IMR-90 (cell line): ENCODE data around the gene REPS2. TPM values are rescaled to one million over a fixed set of nuclear protein-coding genes. Genes with fewer than 3 reads are reported as not detected.

ENCODE experiments used
- ATAC-seq: fragments of 200-7000 bp; cut with Tn5 transposase; 2 replicates; pipeline ENCODE4 v1.9.1; 2020; ENCODE audit warnings: low read depth, mild to moderate bottlenecking, moderate library complexity
- BruUV-seq: library from RNA; stranded (reverse); fragments of 400-500 nt; replicated peaks from 2 replicates; lab custom pipeline; 2021; lab: Mats Ljungman, UMichigan
- CTCF ChIA-PET: fragments of 300-600 bp; formaldehyde crosslinking; extraction: SDS; loops from one replicate; lab custom pipeline; 2021; ENCODE audit warnings: antibody characterized with exemption; lab: Yijun Ruan, JAX
- POLR2A ChIA-PET: fragments of 300-600 bp; sonication (Branson Sonifier 250); formaldehyde crosslinking; loops from one replicate; lab custom pipeline; 2022; ENCODE audit warnings: antibody characterized with exemption; ENCODE audit not compliant: unreplicated experiment; lab: Charles Lee
- DNase-seq: peaks from one replicate; pipeline ENCODE4 v3.0.0; 2013
- H2AFZ ChIP-seq: replicated peaks from 2 replicates; pipeline ENCODE3; 2013; ENCODE audit warnings: low read length, mild to moderate bottlenecking; ENCODE audit not compliant: poor library complexity
- H2AK5ac ChIP-seq: 2 replicates; pipeline ENCODE4 v1.6.1; 2013; ENCODE audit warnings: low read depth, low read length, inconsistent platforms
- H2AK9ac ChIP-seq: replicated peaks from 2 replicates; pipeline ENCODE3; 2013; ENCODE audit warnings: mild to moderate bottlenecking, low read depth, low read length, moderate library complexity; ENCODE audit not compliant: poor library complexity
- H2BK120ac ChIP-seq: 2 replicates; pipeline ENCODE4 v1.6.1; 2013; ENCODE audit warnings: low read depth, low read length, inconsistent platforms
- H2BK15ac ChIP-seq: 3 replicates; pipeline ENCODE4 v1.6.1; 2013; ENCODE audit warnings: low read depth, low read length, inconsistent platforms
- H2BK20ac ChIP-seq: 2 replicates; pipeline ENCODE4 v1.6.1; 2013; ENCODE audit warnings: low read depth, mild to moderate bottlenecking, inconsistent platforms, low read length, moderate library complexity
- H2BK5ac ChIP-seq: 2 replicates; pipeline ENCODE4 v1.6.1; 2013; ENCODE audit warnings: mild to moderate bottlenecking, low read depth, low read length, inconsistent platforms; ENCODE audit not compliant: poor library complexity, severe bottlenecking
- H3K14ac ChIP-seq: replicated peaks from 2 replicates; pipeline ENCODE4 v1.6.1; 2013; ENCODE audit warnings: low read depth, low read length, inconsistent platforms
- H3K18ac ChIP-seq: 2 replicates; pipeline ENCODE4 v1.6.1; 2013; ENCODE audit warnings: low read depth, low read length, control low read depth
- H3K23ac ChIP-seq: 2 replicates; pipeline ENCODE4 v1.6.1; 2013; ENCODE audit warnings: low read depth, low read length, inconsistent platforms
- H3K27ac ChIP-seq: 2 replicates; pipeline ENCODE4 v1.5.1; 2013; ENCODE audit warnings: mild to moderate bottlenecking, control low read depth, low read length; ENCODE audit not compliant: insufficient read depth
- H3K27me3 ChIP-seq: 2 replicates; pipeline ENCODE4 v1.6.1; 2013; ENCODE audit warnings: low read length; ENCODE audit not compliant: control insufficient read depth, insufficient read depth
- H3K36me3 ChIP-seq: 2 replicates; pipeline ENCODE4 v1.6.1; 2013; ENCODE audit warnings: low read length, mixed read lengths; ENCODE audit not compliant: control insufficient read depth, insufficient read depth
- H3K4ac ChIP-seq: 2 replicates; pipeline ENCODE4 v1.6.1; 2013; ENCODE audit warnings: low read depth, low read length, inconsistent platforms
- H3K4me1 ChIP-seq: 2 replicates; pipeline ENCODE4 v1.6.1; 2013; ENCODE audit warnings: low read length, mixed read lengths; ENCODE audit not compliant: control insufficient read depth, insufficient read depth
- H3K4me2 ChIP-seq: 2 replicates; pipeline ENCODE4 v1.6.1; 2013; ENCODE audit warnings: low read depth, mild to moderate bottlenecking, control low read depth, low read length, moderate library complexity
- H3K4me3 ChIP-seq: 2 replicates; pipeline ENCODE4 v1.5.1; 2013; ENCODE audit warnings: low read depth, mild to moderate bottlenecking, control low read depth, low read length, moderate library complexity; ENCODE audit not compliant: insufficient read depth
- H3K56ac ChIP-seq: 2 replicates; pipeline ENCODE4 v1.6.1; 2013; ENCODE audit warnings: low read length, inconsistent platforms; ENCODE audit not compliant: insufficient read depth; ENCODE audit errors: extremely low read depth
- H3K79me1 ChIP-seq, 2 experiments: 2 replicates each; pipeline ENCODE4 v1.6.1; 2013; ENCODE audit warnings: low read length in 2 of 2, inconsistent platforms in 1 of 2, low read depth in 1 of 2
- H3K9ac ChIP-seq: 2 replicates; pipeline ENCODE4 v1.6.1; 2013; ENCODE audit warnings: low read depth, low read length, control low read depth
- H3K9me1 ChIP-seq: 2 replicates; pipeline ENCODE4 v1.6.1; 2013; ENCODE audit warnings: low read length, inconsistent platforms; ENCODE audit not compliant: insufficient read depth
- H3K9me3 ChIP-seq: 2 replicates; pipeline ENCODE4 v1.6.1; 2013; ENCODE audit warnings: low read length; ENCODE audit not compliant: control insufficient read depth, insufficient read depth
- H4K20me1 ChIP-seq: 2 replicates; pipeline ENCODE4 v1.6.1; 2013; ENCODE audit warnings: low read length, inconsistent platforms; ENCODE audit not compliant: insufficient read depth
- H4K5ac ChIP-seq: 2 replicates; pipeline ENCODE4 v1.6.1; 2013; ENCODE audit warnings: mild to moderate bottlenecking, low read depth, low read length, control low read depth
- H4K8ac ChIP-seq, 2 experiments: 2 replicates each; pipeline ENCODE4 v1.6.1; 2013; ENCODE audit warnings: low read depth in 2 of 2, low read length in 2 of 2, control low read depth in 1 of 2, inconsistent platforms in 1 of 2
- H4K91ac ChIP-seq: 2 replicates; pipeline ENCODE4 v1.6.1; 2013; ENCODE audit warnings: low read depth, low read length, inconsistent platforms; ENCODE audit not compliant: insufficient read depth
- BHLHE40 ChIP-seq: fragments of 150-350 bp; IDR thresholded peaks from 2 replicates; pipeline ENCODE4 v1.6.1; 2016; ENCODE audit warnings: mild to moderate bottlenecking, low read depth, low read length
- CHD1 ChIP-seq: IDR thresholded peaks from 2 replicates; pipeline ENCODE4 v1.6.1; 2012; ENCODE audit warnings: low read depth, low read length, improper control_type of control experiment
- FOS ChIP-seq: fragments of 150-350 bp; IDR thresholded peaks from 2 replicates; pipeline ENCODE4 v1.6.1; 2016; ENCODE audit warnings: low read depth, low read length
- MAZ ChIP-seq: IDR thresholded peaks from 2 replicates; pipeline ENCODE4 v1.6.1; 2012; ENCODE audit warnings: low read depth, mild to moderate bottlenecking, low read length, improper control_type of control experiment, moderate library complexity, borderline replicate concordance
- RAD21 ChIP-seq: IDR thresholded peaks from 2 replicates; pipeline ENCODE4 v1.6.1; 2012; ENCODE audit warnings: low read length, improper control_type of control experiment
- dilution Hi-C: fragments of 300-500 bp; cut with HindIII; formaldehyde crosslinking; loops from one replicate; pipeline ENCODE4 v1.14.3; 2018; ENCODE audit warnings: low sequenced_read_pairs; ENCODE audit not compliant: unreplicated experiment
- in situ Hi-C: fragments of 300-500 bp; cut with MboI; formaldehyde crosslinking; loops from 3 replicates; pipeline ENCODE4 v1.14.3; 2019; ENCODE audit warnings: low sequenced_read_pairs, inconsistent platforms, mixed read lengths
- intact Hi-C: fragments of 100-400 bp; cut with micrococcal nuclease; formaldehyde crosslinking; loops from 2 replicates; pipeline ENCODE4 v1.10.0; 2022
- polyA plus RNA-seq, 3 experiments: library from polyadenylated mRNA; depleted of rRNA; stranded (reverse); fragments of >200 nt; gene quantifications; 2 replicates each; pipeline ENCODE4 v1.2.3, GENCODE V29; 2012; ENCODE audit warnings: low replicate concordance in 1 of 3
- total RNA-seq: library from RNA; depleted of rRNA; stranded (reverse); fragments of >200 nt; gene quantifications from 2 replicates; pipeline ENCODE4 v1.2.3, GENCODE V29; 2012

REPS2 gene
- total and polyA plus RNA-seq, 2 of the 4 experiments (the other 2 are of a cell fraction): 0.02 to 0.18 TPM

DNA sequence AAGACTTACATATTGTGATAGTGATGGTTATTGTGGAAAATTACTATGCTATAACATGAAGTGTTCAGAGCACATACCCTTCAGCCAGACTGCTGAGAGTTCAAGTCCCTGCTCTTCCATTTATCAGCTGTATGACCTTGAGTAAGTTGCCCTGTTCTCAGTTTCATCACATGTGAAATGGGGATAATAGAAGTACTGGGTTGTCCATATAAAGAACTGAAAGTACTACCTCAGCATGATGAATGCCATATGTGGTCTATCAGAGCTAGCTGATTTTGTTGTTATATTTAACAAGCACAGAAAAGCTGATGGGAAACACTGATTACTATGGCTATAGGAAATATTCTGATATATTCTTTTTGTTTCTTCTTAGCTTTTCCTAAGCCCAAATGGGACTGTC lies 115.6 kb downstream of the REPS2 start:
- H2AK9ac ChIP-seq: no peak overlapping the region
- in situ Hi-C loops: no loop called here
- no peak overlapping the region for H2AK5ac ChIP-seq
- no peak overlapping the region for H3K9ac ChIP-seq
- H3K4me1 ChIP-seq: no peaks in the 10 kb centered on the region
- no peak overlapping the region for H3K14ac ChIP-seq
- dilution Hi-C loops: no loop called here
- H3K9me1 ChIP-seq: no peaks in the 10 kb centered on the region
- no peak overlapping the region for H2BK120ac ChIP-seq
- no peak overlapping the region for H2BK5ac ChIP-seq
- H4K91ac ChIP-seq: no peak overlapping the region
- H3K79me1 ChIP-seq: no peaks in the 10 kb centered on the region
- no peak overlapping the region for H3K4me2 ChIP-seq
- no peak overlapping the region for H3K23ac ChIP-seq
- ATAC-seq: no peak
- no peaks in the 10 kb centered on the region for H3K9me3 ChIP-seq
- no peak overlapping the region for H4K8ac ChIP-seq
- no peaks in the 10 kb centered on the region for H4K20me1 ChIP-seq
- H3K4me3 ChIP-seq: no peak overlapping the region
- no peak overlapping the region for H2BK15ac ChIP-seq
- ChIA-PET POLR2A (no interaction called here), CTCF (interaction anchor here (1.2 to 1.4 kb wide), 2 partner anchors 15 to 21 kb away, joined by 6 to 7 read pairs; no protein-coding TSS in a partner anchor)
- no peak overlapping the region for H2AFZ ChIP-seq
- no peak overlapping the region for H3K56ac ChIP-seq
- H4K5ac ChIP-seq: no peak overlapping the region
- no peak overlapping the region for H3K18ac ChIP-seq
- H3K27me3 ChIP-seq: peaks cover 7% of the 10 kb centered on the region
- no peak overlapping the region for H2BK20ac ChIP-seq
- no TSS peak for BruUV-seq
- H3K27ac ChIP-seq: no peak overlapping the region
- no peak overlapping the region for H3K4ac ChIP-seq
- no peaks in the 10 kb centered on the region for H3K36me3 ChIP-seq
- intact Hi-C loops: no loop called here
- no peak for TF ChIP-seq MAZ
- no peak for TF ChIP-seq CHD1
- no peak for TF ChIP-seq BHLHE40
- TF ChIP-seq RAD21: no peak
- TF ChIP-seq FOS: no peak
- no peak for DNase-seq
